K562 (cell line): ENCODE results near the gene GTSE1.

Experiments
- CTCF ChIP-seq, 3 experiments: IDR thresholded peaks in 2 of 3; conservative IDR thresholded peaks in 1 of 3; 2 replicates each; pipeline ENCODE4 v1.5.1; 2011 to 2012; ENCODE audit warnings: low read length in 3 of 3, mild to moderate bottlenecking in 3 of 3, control low read depth in 2 of 3, improper control_type of control experiment in 1 of 3, inconsistent platforms in 1 of 3, low read depth in 1 of 3, mixed read lengths in 1 of 3, moderate library complexity in 1 of 3; ENCODE audit not compliant: insufficient read depth in 2 of 3
- EZH2 ChIP-seq: IDR thresholded peaks from 2 replicates; pipeline ENCODE4 v1.6.1; 2012; ENCODE audit warnings: low read depth, mild to moderate bottlenecking, inconsistent platforms, low read length, borderline replicate concordance
- HNRNPK ChIP-seq: fragments of 200-400 bp; formaldehyde crosslinking; IDR thresholded peaks from one replicate; pipeline ENCODE4 v1.6.1; 2018; ENCODE audit warnings: mild to moderate bottlenecking, low read depth, low read length; ENCODE audit not compliant: poor library complexity, severe bottlenecking
- NCOA1 ChIP-seq: fragments of 450-650 bp; IDR thresholded peaks from 2 replicates; pipeline ENCODE4 v1.6.1; 2016; ENCODE audit warnings: low read depth

GRCh38 chr22:46274381-46274780, 22.3 kb upstream of the GTSE1 start:
- TF ChIP-seq HNRNPK (no peak), CTCF (IDR thresholded peaks at IDR 0.05 in 2 of 3, conservative IDR thresholded peaks at IDR 0.05 in 1 of 3; ENCODE audit: insufficient read depth in 2 of 3, low read depth in 1 of 3, low read length in 3 of 3) (no peak), NCOA1 (no peak), EZH2 (no peak)
